ENCODE results near the gene LHX1.

LHX1 gene

DNA sequence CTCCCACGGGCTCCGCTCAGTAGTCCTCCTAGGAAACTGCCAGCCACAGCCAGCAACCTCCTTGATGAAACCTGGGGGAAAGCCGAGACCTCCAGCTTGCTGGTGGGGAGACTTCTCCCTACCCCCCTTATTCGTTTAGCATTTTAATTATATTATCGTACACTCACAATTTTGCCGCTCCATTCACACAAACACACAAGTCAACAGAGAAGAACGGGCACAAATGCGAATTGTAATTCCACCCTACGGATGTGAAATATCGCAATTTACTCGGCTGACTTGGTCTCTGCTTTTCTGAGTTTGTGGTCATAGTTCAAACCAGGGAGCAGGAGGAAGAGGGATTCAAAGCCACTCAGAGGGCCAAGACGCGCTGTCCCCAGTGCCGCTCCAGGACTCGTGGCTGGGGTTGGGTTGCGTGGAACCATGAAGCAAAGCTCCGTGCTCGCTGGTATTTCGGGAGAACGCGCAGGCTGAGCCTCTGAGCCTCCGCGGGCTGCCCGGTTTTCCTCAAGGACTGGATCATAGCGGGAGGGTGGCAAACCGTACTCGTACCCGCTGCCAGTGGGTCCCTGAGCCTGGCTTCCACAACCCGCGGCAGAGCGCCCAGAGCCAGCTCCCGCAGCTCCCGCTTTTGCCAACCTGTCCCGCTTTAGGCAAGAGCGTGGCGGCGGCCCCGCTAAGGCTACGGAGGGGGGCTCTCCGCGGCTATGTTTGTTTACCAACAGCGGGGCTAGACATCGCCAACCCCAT, 2.0 kb downstream of the LHX1 start:
- no peak for ATAC-seq

DNA sequence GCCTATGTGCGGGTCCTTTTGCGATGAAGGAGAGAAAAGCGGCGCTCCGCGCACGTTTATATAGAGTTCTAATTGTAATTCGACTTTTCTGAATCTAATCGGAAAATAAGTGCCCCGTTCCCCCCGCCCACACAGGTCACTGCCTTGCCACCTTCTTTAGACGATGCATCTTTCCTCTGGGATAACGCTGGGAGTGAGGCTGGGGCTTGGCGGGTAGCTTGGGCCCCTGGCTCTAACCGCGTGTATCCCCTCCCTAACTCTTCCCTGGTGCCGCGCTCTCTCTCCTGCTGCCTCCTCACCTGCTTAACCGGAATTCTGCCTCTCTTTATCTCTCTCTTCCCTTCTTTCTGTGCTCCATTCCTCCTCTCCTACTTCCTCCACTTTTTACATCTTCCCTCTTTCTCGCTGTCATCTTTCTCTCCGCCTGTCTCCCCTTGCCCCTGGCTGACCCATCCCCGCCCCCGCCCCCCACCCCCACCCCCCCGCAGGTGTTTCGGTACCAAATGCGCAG, 2.6 kb downstream of the LHX1 start:
- ATAC-seq = no peak

DNA sequence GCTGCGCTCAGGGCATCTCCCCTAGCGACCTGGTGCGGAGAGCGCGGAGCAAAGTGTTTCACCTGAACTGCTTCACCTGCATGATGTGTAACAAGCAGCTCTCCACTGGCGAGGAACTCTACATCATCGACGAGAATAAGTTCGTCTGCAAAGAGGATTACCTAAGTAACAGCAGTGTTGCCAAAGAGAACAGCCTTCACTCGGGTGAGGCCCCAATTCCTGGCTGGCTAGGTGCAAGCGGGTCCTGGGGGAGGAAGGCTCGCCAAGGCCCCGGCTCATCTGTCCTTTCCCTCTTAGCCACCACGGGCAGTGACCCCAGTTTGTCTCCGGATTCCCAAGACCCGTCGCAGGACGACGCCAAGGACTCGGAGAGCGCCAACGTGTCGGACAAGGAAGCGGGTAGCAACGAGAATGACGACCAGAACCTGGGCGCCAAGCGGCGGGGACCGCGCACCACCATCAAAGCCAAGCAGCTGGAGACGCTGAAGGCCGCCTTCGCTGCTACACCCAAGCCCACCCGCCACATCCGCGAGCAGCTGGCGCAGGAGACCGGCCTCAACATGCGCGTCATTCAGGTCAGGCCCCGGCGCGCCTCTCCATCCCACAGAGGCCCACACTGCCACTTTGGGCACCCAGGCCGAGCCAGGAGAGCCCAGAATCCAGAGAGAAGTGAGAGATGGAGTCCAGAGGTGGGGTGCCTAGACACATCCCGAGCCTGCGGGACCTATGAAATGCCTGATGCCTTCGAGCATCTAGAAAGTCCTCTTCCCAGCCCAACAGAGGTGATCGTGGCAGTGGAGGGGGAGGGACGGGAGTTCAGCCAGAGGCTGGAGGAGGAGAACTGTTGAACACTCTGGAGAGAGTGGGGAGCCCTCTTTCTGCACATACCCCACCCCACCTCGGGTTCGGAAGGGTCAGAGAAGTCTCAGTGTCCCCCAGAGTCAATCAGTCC, 3.3 kb downstream of the LHX1 start:
- ATAC-seq = no peak

DNA sequence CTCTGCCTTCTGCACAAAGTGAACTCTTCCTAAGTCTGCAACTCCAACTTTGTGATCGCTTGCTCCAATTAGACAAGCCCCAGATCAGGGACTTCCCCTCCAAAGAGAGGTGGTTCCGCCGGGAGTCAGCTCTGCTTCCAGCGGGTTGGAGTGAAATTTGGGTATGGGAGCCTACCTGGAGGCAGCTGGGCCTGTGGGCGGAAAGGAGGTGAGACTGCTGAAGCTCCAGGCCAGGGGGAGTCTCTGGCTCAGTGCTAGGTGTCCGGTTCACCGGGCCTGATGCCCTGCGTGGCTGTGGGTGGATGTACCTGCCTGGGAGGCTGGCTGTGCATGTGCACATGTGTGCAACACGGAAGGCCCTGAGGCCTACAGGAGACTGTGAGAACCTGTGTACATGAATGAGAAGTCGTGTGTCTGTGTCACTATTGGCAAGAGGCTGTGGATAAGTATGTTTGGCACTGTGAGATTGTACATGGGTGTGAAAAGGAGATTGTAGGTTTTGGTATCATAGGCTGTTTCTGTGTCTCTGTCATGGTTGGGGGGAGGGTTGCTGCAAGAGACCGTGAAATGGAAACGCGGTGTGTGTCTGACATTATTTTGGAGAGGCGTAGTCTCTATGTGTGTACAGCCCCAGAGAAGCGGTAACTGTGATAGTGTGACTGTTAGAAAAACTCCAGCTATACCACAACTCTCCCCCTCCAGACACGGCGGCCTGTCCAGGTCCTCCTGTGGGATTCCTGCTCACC, 4.2 kb downstream of the LHX1 start:
- no peak for ATAC-seq

DNA sequence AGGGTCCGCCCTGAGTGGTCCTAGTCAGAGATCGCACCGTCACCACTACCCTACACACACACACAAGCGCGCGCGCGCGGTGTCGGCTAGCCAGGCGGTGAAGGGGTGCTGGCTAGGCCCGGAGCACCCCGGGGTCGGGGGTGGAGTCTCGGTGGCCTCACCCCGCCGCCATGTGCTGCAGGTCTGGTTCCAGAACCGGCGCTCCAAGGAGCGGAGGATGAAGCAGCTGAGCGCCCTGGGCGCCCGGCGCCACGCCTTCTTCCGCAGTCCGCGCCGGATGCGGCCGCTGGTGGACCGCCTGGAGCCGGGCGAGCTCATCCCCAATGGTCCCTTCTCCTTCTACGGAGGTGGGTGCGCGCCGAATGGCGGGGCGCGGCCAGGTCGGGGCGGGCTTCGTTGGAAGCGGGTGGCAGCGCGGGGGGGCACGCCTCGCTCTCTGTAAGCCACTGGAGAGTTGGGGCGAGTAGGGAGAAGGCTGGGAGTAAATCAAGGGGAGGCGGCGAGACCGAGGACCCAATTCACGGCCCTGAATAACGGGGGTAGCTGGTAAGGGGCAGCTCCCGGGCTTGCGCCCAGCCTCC, 4.8 kb downstream of the LHX1 start:
- ATAC-seq = peak in 1 of 2 donors; percentile 22

DNA sequence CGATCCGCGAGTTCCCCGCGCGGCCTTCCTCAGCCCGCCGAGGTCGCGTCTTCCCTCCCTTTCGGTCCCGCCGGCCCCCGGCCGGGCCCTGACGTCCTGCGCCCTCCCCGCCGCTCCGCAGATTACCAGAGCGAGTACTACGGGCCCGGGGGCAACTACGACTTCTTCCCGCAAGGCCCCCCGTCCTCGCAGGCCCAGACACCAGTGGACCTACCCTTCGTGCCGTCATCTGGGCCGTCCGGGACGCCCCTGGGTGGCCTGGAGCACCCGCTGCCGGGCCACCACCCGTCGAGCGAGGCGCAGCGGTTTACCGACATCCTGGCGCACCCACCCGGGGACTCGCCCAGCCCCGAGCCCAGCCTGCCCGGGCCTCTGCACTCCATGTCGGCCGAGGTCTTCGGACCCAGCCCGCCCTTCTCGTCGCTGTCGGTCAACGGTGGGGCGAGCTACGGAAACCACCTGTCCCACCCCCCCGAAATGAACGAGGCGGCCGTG, 5.4 kb downstream of the LHX1 start:
- no peak for ATAC-seq

DNA sequence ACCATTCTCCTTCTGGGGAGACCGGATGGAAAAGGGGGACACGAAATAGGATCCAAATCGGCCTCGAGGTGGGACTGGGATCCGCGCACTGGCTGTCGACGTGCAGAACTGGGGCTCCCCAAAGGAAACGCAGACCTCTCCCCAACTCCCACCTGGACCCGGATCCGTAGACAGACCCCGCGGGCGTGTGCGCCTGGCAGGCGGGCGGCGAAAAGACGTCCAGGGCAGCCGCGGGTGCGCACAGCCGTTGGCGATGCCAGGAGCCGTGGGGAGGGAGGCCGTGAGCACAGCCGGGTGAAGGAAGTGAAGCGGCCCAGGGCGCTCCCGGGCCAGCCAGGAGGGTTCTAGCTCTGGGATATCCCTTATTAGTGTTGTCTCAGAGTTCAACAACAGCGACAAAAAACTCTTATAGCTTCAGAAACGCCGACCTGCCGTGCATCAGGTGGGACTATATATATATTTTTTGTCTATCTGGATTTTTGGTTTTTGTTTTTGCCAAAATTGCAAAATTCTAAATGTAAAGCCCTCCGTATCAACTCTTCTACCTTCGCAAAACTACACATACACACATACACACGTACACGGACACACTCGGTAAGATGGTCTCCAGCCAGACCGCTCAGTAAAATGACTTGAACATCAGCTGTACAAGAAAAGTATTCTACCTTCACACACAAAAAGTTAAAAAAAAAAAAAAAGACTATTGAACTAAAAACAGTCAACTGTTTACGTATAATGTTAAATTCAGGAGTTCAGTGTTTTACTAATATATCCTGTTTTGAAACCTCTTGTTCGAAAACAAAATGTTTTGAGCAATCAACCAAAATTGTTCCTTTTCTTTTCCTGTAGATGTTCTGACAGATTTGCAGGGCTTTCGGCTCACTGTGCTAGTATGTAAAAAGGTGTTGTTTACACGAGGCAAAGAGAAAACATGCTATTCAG, 6.2 kb downstream of the LHX1 start:
- ATAC-seq = no peak

DNA sequence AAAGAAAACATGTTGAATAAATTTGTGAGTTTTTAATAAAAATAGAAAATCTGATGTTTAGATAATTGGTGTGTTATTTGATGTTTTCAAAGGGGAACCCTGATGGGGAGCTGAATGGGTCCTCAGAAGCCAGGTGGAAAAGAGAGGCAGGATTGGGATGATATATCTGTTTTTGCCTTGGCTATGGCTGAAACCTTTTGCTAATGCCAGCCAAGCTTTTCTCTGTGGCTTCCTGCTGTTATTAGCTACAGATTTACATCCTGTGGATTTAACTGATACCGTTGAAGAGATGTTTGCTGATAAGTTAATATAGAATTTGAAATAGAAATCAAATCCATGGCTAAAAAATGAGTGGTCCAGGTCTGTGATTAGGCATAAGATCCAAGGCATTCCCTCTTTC, 7.3 kb downstream of the LHX1 start:
- ATAC-seq = no peak

DNA sequence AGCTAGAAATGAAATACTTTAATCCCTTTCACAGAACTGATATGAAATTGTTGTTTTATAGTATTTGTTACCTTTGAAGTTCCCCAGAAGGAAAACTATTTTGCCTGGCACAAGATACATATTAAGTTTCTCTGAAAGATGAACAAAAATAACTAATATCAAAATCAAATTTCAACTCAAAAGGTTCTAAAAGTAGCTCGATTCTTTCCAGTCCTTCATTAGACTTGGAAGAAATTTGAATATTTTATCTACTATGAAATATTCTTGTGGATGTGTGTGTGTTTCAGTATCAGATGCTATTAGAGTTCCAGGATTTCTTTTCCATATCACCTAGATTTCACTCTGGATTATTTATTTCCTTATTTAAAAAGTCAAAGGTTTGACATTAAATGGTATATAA, 7.9 kb downstream of the LHX1 start:
- ATAC-seq = no peak

DNA sequence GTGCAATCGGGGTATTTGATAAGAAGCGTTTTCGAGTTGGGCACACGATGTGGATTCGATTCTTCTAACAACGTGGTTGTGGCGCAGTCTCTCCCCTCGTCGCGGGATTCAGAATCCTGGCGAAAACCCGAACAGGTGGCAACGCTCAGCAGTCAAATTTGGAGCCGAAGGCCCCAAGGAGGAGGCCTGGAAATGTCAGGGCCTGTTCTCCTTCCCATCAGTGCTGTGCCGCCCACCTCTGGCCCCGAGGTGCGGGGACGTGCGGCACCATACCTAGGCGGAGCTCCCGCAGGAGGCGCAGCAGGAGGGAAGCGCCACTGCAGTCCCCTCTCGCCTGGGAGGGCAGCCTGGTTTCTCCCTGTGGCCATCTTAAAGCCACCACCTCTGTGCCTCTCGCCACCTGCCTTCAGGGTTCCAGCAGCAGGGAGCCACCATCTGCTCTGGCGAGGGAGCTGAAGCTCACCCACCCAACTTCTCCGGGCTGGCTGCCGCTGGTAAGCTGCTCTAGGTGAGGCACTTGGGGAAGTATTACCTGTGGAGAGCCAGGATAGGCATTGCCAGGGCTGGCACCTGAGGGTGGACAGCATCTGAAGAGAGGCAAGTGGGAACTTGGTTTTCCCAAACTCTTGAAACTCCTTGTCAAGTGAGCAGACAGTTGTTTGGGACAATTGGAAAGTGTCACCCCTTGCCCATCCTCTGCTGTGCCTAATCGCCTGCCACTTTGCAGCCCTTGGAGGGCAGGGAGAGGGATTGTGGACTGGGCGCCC, 8.9 kb downstream of the LHX1 start:
- no peak for ATAC-seq

DNA sequence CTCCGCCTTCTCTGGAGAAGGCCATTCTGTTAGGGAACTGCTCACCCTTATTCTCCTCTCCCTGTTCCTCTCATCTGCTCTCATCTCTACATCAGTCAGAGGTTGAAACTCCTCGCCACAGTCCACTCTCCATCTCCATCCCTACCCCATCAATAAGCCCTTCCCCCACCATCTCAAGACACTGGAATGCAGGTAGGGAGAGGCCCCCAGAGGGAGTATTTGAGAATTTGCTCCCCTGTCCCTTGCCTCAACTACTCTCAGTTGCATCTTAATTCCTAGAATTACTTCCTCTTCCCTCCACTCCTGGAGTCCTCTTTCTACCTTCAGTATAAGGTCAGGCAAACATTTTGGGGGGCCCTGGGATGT, 9.4 kb downstream of the LHX1 start:
- ATAC-seq = no peak

DNA sequence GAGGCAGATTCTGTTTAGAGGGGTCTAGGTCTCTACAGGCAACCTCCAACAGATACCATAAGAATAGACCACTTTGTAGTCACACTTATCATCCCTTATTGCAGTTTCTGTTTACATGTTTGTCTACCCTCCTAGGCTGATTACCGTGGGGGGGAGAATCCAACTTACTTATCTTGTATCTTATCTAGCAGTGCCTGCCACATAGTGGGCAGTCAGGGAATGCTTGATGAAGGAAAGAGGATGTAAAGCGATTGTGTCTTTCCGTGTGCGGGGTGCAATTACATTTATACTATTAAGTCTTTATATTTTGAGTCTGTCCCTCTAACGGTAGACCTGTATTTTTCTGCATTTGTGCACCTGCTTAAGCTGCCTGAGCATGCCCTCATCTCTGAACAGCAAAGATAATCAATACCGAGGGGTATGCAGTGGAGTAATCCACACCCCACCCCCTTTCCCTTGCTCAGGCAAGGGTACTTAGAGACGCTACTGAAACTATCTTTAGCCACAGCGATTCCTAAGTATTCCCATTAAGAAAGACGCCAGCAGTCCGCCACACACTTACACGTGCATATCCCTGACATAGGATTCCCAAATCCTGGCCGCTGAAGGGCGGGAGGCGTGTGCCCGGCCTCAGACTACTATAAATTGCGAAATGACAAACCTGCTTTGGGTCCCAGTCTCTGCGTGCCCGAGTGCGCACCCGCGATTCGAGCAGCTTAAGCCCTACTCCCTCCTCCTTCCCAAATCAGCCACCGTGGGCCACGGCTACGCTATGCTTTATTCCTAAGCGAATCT, 10.8 kb downstream of the LHX1 start:
- ATAC-seq = peak in 1 of 2 donors; percentile 44

DNA sequence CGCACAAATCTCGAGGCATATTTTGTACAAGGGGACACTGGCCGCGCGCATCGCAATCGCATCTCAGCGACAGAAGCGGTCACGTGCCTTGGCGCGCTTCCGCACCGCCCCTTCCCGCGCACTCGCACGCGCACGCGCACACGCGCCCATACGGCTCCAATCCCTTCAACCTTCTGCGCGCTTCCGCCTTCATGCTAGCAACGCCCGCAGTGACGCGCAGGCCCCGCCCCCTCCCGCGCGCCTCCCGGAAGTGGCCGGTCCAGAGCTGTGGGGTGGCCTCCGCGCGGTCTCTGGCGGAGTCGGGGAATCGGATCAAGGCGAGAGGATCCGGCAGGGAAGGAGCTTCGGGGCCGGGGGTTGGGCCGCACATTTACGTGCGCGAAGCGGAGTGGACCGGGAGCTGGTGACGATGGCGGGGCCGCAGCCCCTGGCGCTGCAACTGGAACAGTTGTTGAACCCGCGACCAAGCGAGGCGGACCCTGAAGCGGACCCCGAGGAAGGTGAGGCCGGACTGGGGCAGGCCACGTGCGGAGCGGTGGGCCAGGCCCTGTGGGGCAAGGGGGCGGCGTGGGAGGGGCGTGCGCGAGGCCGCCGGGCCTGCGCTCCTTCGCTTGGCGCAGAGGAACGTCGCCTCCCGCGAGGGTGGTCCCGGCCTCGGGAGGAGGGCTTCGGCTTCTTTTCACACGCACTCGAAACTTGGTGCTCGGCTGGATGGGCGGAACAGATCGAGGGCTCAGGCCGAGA, 11.6 kb downstream of the LHX1 start, which contains the start of gene AATF:
Gene AATF (plus strand): TSS at position 238 of the 744 bp plus-strand sequence. CDS start 172 bp downstream, at position 410.
- peak; percentile 96 to 97 for ATAC-seq

DNA sequence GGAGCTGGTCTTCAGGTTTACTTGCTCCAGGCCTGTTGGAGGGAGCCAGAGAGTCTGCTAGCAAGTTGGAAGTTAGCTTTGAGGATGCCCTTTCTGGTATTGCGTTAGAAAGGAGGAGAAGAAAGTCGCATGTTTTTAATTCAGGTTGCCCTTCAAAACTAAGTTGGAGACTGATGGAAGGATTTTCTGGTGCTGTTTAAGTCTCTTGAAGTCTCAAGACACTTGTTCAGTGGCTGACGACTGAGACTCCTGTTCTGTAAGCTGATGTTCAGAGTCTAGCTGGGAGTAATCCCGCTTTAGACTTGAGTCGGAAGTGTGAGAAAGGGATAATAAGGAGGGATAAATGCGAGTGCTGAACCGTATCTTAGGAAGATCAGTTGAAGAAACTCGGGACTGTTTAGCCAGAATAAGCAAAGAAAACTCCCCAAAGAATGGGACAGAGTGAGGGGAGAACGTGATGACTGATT, 12.2 kb downstream of the LHX1 start:
- ATAC-seq = no peak

DNA sequence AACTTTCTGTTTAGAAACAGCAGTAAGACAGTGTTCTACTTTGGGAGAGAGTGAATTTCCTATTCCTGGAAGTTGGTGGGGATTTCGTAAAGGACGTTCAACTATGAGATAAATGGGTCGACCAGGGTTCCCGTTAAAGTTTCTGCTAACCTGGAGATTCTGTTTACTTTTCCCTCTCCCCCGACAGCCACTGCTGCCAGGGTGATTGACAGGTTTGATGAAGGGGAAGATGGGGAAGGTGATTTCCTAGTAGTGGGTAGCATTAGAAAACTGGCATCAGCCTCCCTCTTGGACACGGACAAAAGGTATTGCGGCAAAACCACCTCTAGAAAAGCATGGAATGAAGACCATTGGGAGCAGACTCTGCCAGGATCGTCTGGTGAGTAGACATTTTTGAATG, 12.8 kb downstream of the LHX1 start:
- no peak for ATAC-seq

DNA sequence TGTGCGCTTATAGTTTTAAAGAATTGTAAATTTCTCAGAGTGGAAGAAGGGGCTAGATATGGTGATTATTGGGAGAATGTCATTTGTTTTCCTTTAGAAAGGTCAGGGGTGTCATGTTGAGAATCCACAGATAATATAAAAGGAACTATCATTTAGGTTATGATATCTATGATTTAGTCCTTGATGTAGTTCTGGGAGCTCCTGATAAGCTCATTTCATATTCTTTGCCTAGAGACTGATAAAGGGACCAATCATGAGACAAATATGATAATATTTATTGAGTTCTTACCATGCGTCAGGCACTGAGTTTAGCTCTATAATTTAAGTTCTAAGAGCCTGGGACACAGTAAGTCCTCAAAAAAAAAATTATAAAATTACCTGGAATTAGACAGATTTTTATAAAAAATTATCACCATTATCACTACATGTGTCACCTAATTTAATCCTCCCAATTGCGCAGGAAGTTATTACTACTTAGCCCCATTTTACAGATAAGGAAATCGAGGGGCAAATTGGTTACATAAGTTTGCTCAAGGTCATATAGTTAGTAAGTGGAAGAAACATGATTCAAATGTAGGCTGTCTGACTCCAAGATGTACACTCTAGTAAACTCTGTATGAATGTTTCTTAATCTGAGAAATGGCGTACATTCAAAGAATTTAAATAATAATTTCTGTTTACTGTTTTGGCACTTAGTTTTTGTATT, 14.0 kb downstream of the LHX1 start:
- no peak for ATAC-seq

DNA sequence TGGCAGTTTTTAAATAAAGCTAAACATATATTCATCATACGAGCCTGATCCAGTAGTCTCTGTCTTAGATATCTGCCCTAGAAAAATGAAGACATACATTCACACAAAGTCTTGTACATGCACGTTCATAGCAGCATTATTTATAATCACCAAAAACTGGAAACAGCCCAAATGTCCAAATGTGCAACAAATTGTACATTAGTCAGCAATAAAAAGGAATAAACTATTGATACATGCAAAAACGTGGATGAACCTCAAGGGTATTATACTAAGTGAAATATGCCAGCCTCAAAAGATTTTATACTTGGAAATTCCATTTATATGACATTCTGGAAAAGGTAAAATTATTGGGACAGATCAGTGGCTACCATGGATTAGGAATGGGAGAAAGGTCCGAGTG, 34.2 kb downstream of the LHX1 start:
- no peak for ATAC-seq

DNA sequence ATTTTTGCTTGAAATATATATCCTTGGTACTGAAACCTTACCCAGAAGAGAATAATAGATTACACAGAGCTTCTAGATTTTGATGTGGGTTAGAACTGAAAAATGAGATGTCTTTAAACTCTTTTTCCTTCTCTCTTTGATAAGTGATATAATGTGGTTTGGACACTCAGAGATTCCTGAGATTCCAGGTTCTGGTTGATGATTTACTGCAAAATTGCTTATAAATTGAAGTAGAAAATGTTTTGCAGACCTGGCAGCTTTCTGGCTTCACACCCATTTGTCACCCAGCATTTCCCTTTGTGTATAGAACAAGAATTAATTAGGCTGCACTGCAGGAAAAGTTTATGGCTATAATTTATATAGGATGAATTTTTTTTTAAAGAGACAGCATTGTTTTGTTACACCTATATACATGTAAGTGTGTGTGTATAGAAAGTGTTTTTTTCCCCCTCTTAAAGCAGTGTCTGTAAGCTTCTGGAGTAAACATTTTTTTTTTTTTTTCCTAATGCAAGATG, 35.0 kb downstream of the LHX1 start:
- no peak for ATAC-seq

Measured in activated CD4-positive, CD25-positive, alpha-beta regulatory T cell treated with anti-CD3 and anti-CD28 coated beads, Interleukin-2, amount 50 U/mL, for 24 hours (primary cell).